Osteocyte (in vitro differentiated cells): ENCODE data around the gene TMEM72. TPM values are rescaled to one million over a fixed set of nuclear protein-coding genes. Genes with fewer than 3 reads are reported as not detected.
"Not testable (repeated sequence)": the region's sequence is repeated elsewhere in the genome, so short reads cannot be mapped to it uniquely, and the experiment has no call there.

Source experiments
- DNase-seq: peaks from one replicate; pipeline ENCODE4 v3.0.0; 2021; ENCODE audit warnings: mixed read lengths; ENCODE audit not compliant: unreplicated experiment; ENCODE audit errors: extremely low spot score
- H3K27ac Mint-ChIP-seq: one replicate; pipeline ENCODE4 v1.8.0; 2021; ENCODE audit warnings: mild to moderate bottlenecking, mixed read lengths; ENCODE audit not compliant: unreplicated experiment
- H3K27me3 Mint-ChIP-seq: one replicate; pipeline ENCODE4 v1.8.0; 2021; ENCODE audit warnings: mixed read lengths; ENCODE audit not compliant: unreplicated experiment
- H3K36me3 Mint-ChIP-seq: one replicate; pipeline ENCODE4 v1.8.0; 2021; ENCODE audit warnings: mixed read lengths; ENCODE audit not compliant: unreplicated experiment
- H3K4me1 Mint-ChIP-seq: one replicate; pipeline ENCODE4 v1.8.0; 2021; ENCODE audit warnings: mixed read lengths; ENCODE audit not compliant: unreplicated experiment
- H3K4me3 Mint-ChIP-seq: one replicate; pipeline ENCODE4 v1.8.0; 2021; ENCODE audit warnings: mild to moderate bottlenecking, moderate library complexity, mixed read lengths; ENCODE audit not compliant: unreplicated experiment
- H3K9me3 Mint-ChIP-seq: one replicate; pipeline ENCODE4 v1.8.0; 2021; ENCODE audit warnings: mixed read lengths; ENCODE audit not compliant: unreplicated experiment
- CTCF ChIP-seq: fragments of 200-600 bp; sonication (generic); IDR thresholded peaks from 2 replicates; pipeline ENCODE4 v1.5.0; 2021; ENCODE audit warnings: antibody characterized with exemption, mild to moderate bottlenecking, moderate library complexity
- total RNA-seq: library from RNA; stranded (reverse); gene quantifications from 2 replicates; pipeline ENCODE4 v1.2.1, GENCODE V29; 2021

Gene TMEM72
- total RNA-seq, 1 donor from 2014 or later = not detected

DNA sequence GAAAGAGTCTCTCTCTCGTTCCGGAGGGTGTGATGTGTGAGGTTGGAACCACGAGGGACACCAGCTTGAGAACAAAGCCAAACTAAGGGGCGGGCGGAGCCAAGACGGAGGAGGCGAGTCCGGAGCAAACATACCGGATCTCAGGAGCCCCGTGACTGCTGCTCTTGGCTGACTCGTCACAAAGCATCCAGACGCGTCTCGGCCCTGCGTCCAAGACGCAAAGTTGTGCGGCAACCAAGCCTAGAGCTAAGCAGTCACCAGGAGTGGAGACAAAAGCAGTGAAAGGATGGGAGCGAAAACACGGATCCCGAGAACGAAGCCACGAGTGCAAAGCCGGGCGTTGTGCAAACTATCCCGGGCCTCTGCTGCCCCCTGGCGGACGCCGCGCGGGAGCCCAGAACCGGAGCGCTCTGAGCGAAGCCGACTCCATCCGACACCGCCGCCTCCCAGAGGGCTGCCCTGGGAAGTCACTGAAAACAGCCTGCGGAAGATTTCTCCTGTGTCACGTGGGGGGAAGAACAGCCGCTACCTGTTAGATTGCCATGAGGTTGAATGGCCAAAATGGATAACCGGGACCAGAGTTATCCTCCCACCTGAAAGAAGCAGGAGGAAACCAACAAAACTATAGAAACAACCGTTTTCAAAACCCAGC is 46.4 kb upstream of the TMEM72 start:
- Mint-ChIP-seq H3K36me3 (no peaks in the 10 kb centered on the region), H3K27ac (no peak overlapping the region), H3K4me3 (peak overlapping the region; percentile 80), H3K9me3 (no peaks in the 10 kb centered on the region), H3K4me1 (peaks cover 28% of the 10 kb centered on the region), H3K27me3 (peaks cover 27% of the 10 kb centered on the region)
- TF ChIP-seq CTCF = peak; percentile 99
- peak; percentile 96 for DNase-seq

DNA sequence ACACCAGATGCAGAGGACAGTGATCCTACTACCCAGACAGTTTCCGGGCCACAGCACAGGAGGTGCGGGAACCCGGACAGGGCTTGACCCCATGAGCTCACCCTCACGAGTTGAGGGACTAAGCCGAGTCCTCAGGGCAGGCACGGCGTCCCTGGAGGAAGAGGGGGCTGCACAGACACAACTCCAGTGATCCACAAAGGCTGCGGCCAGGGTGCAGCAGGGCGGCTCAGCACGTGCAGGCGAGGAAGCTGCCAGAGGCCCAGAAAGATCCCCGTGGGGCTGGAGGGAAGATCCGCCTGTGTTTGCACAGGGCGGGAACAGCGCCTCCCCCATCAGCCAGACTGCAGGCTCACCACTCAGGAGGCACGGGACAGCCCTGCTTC is 45.9 kb upstream of the TMEM72 start:
- Mint-ChIP-seq H3K4me1 (peaks cover 28% of the 10 kb centered on the region), H3K27ac (no peak overlapping the region), H3K4me3 (no peak overlapping the region), H3K27me3 (peaks cover 32% of the 10 kb centered on the region), H3K9me3 (no peaks in the 10 kb centered on the region), H3K36me3 (no peaks in the 10 kb centered on the region)
- DNase-seq = peak; percentile 82
- no peak for TF ChIP-seq CTCF

- Mint-ChIP-seq H3K27me3 (peaks cover 37% of the 10 kb centered on the region), H3K4me1 (peaks cover 18% of the 10 kb centered on the region)
- not testable (repeated sequence) for H3K36me3 Mint-ChIP-seq, H3K9me3 Mint-ChIP-seq, DNase-seq, H3K4me3 Mint-ChIP-seq, H3K27ac Mint-ChIP-seq
Measured at GRCh38 chr10:44866367-44866766, 44.8 kb upstream of the TMEM72 start.

DNA sequence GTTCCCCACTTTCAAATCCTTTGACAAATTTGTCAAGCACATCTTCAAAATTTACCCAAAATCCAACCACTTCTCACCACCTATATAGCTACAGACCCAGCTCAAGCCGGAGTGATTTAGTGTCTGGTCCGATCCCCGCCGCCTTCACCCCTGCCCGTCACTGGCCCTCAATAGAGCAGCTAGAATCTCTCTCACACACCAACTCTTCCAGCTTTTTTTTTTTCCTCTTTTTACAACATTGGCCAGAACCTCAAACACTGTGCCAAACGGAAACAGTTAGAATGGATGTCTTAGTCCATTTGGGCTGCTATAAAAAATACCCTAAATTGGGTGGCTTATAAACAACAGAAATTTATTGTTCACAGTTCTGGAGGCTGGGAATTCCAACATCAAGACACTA is 41.1 kb upstream of the TMEM72 start:
- DNase-seq = no peak
- peaks cover 39% of the 10 kb centered on the region for H3K27me3 Mint-ChIP-seq
- TF ChIP-seq CTCF = no peak
- no peaks in the 10 kb centered on the region for H3K9me3 Mint-ChIP-seq
- peaks cover 3% of the 10 kb centered on the region for H3K4me1 Mint-ChIP-seq
- H3K27ac Mint-ChIP-seq = no peak overlapping the region
- H3K4me3 Mint-ChIP-seq = no peak overlapping the region
- H3K36me3 Mint-ChIP-seq = no peaks in the 10 kb centered on the region

GRCh38 chr10:44873160-44873559 is 38.0 kb upstream of the TMEM72 start:
- Mint-ChIP-seq H3K27me3 (peaks cover 25% of the 10 kb centered on the region), H3K9me3 (no peaks in the 10 kb centered on the region), H3K36me3 (no peaks in the 10 kb centered on the region), H3K4me3 (no peak overlapping the region), H3K27ac (no peak overlapping the region), H3K4me1 (no peaks in the 10 kb centered on the region)
- DNase-seq = no peak
- TF ChIP-seq CTCF = no peak
